ENCODE measurements around the gene RO60.

The RO60 gene

DNA sequence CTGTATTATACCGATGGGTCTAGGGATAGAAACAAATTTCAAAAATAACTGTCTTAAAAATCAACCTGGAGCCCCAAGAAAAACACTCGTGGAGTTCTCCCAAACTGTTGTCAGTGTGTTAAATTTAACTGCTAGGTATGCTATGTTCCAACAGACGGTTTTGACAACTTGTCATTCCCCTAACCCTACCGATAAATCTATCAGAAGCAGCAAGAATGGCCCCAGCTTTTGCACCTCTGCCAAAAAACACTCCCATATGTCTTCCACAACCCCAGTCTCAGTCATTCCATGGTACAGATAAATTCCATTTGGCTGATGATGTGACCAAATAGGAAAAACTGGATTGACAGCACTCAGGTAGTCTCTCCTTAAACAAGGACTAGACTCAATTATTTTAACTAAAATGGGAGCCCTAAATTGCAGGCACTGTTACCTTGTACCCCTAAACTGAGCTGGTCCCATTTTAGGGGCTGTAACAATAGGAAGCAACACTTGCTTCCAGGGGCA is 5.2 kb upstream of the RO60 start:
- H3K9me2 ChIP-seq (ENCODE audit: low read depth, low read length) = no peaks in the 10 kb centered on the region
- no peaks in the 10 kb centered on the region for H4K20me1 ChIP-seq (ENCODE audit: insufficient read depth, low read length)
- no peak overlapping the region for H2AFZ ChIP-seq (ENCODE audit: low read length)
- H3K27me3 ChIP-seq (ENCODE audit: insufficient read depth, low read length) = no peaks in the 10 kb centered on the region
- no peak overlapping the region for H3K4me2 ChIP-seq (ENCODE audit: low read length)
- no peaks in the 10 kb centered on the region for H3K9me3 ChIP-seq (ENCODE audit: low read length)
- peaks cover 37% of the 10 kb centered on the region for H3K36me3 ChIP-seq (ENCODE audit: insufficient read depth, low read length)
- 0 out of 2 replicates have a peak, but pooled peaks cover 4% of the 10 kb centered on the region for H3F3A ChIP-seq (ENCODE audit: insufficient read depth, low read length)
- H3K4me3 ChIP-seq (ENCODE audit: low read depth, low read length, poor library complexity, severe bottlenecking) = no peak overlapping the region
- no peak overlapping the region for H3K9ac ChIP-seq (ENCODE audit: low read length)
- H3K4me1 ChIP-seq (ENCODE audit: insufficient read depth, low read length, severe bottlenecking) = peaks cover 42% of the 10 kb centered on the region
- no peak for TF ChIP-seq EZH2 (IDR thresholded peaks at IDR 0.05; ENCODE audit: borderline replicate concordance, low read length)
- TF ChIP-seq, protein P1, sequence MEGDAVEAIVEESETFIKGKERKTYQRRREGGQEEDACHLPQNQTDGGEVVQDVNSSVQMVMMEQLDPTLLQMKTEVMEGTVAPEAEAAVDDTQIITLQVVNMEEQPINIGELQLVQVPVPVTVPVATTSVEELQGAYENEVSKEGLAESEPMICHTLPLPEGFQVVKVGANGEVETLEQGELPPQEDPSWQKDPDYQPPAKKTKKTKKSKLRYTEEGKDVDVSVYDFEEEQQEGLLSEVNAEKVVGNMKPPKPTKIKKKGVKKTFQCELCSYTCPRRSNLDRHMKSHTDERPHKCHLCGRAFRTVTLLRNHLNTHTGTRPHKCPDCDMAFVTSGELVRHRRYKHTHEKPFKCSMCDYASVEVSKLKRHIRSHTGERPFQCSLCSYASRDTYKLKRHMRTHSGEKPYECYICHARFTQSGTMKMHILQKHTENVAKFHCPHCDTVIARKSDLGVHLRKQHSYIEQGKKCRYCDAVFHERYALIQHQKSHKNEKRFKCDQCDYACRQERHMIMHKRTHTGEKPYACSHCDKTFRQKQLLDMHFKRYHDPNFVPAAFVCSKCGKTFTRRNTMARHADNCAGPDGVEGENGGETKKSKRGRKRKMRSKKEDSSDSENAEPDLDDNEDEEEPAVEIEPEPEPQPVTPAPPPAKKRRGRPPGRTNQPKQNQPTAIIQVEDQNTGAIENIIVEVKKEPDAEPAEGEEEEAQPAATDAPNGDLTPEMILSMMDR (IDR thresholded peaks at IDR 0.05; ENCODE audit: low read length) = no peak
- H3K79me2 ChIP-seq (ENCODE audit: insufficient read depth, low read length) = peaks cover 77% of the 10 kb centered on the region
- H3K27ac ChIP-seq (ENCODE audit: low read depth, low read length, poor library complexity, severe bottlenecking) = no peak overlapping the region

DNA sequence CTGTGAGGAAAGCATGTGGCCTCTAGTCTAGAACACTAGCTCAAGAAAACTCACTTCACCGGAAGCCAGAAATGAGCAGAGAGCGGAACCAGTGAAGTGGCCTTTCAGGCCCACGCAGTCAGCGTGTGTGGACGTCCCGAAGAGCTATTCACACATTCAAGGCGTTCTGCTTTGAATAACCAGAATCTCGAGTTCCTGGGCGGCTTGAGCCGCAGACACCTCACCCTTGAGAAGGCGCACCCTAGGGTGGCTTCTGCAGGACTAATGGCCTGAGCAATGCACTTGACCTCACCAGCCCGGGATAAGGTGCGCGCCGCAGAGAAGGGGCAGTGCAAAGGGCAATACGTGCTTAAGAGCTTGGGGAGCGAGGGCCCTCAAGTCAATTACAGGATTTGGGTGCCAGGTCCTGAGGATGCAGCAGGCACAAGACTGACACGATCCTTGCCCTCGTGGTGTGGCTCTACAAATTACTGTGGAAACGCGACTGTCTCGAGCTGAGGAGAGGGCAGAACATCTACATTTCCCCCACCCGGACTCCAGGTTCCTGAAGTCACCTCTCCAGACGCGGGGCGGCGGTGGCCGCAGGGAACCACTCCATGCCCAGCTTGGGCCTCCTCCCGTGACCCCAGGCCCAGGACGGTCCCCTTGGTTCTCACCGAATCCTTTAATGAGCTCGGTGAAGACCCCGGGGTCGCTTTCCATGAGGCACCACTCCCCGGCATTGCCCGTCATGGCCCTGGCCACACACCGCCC is 707 bp upstream of the RO60 start:
- no peak for TF ChIP-seq EZH2 (IDR thresholded peaks at IDR 0.05; ENCODE audit: borderline replicate concordance, low read length)
- TF ChIP-seq, protein P1 (IDR thresholded peaks at IDR 0.05; ENCODE audit: low read length) = no peak
- Histone ChIP-seq H3K27me3 (ENCODE audit: insufficient read depth, low read length) (no peaks in the 10 kb centered on the region), H3K4me3 (ENCODE audit: low read depth, low read length, poor library complexity, severe bottlenecking) (peak overlapping the region; percentile 90), H3K4me1 (ENCODE audit: insufficient read depth, low read length, severe bottlenecking) (peaks cover 55% of the 10 kb centered on the region), H3K4me2 (ENCODE audit: low read length) (peak overlapping the region; percentile 89), H2AFZ (ENCODE audit: low read length) (no peak overlapping the region), H3K9ac (ENCODE audit: low read length) (peak overlapping the region; percentile 92), H3K79me2 (ENCODE audit: insufficient read depth, low read length) (peaks cover 95% of the 10 kb centered on the region), H3F3A (ENCODE audit: insufficient read depth, low read length) (0 out of 2 replicates have a peak, but pooled peaks cover 4% of the 10 kb centered on the region), H4K20me1 (ENCODE audit: insufficient read depth, low read length) (no peaks in the 10 kb centered on the region), H3K36me3 (ENCODE audit: insufficient read depth, low read length) (peaks cover 31% of the 10 kb centered on the region), H3K9me3 (ENCODE audit: low read length) (no peaks in the 10 kb centered on the region), H3K9me2 (ENCODE audit: low read depth, low read length) (no peaks in the 10 kb centered on the region), H3K27ac (ENCODE audit: low read depth, low read length, poor library complexity, severe bottlenecking) (peak overlapping the region; percentile 80)

DNA sequence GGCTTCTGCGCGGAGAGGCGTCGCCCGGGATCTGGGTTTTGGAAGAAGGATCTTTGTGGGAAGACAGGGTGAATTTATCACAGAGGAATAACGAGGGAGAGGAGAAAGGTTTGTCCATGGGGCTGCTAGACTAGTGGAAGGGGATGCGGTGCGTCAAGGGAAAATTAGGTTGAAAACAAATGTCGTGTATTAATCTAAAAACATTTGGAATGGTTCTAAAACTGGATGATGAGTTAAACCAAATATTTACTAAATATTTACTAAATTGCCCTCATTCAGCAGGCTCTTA is 647 bp downstream of the RO60 start:
- Histone ChIP-seq H3K27ac (ENCODE audit: low read depth, low read length, poor library complexity, severe bottlenecking) (peak overlapping the region; percentile 80), H3K36me3 (ENCODE audit: insufficient read depth, low read length) (peaks cover 24% of the 10 kb centered on the region), H4K20me1 (ENCODE audit: insufficient read depth, low read length) (no peaks in the 10 kb centered on the region), H3F3A (ENCODE audit: insufficient read depth, low read length) (0 out of 2 replicates have a peak, but pooled peaks cover 4% of the 10 kb centered on the region), H3K4me3 (ENCODE audit: low read depth, low read length, poor library complexity, severe bottlenecking) (peak overlapping the region; percentile 90), H3K9me2 (ENCODE audit: low read depth, low read length) (no peaks in the 10 kb centered on the region), H3K9me3 (ENCODE audit: low read length) (no peaks in the 10 kb centered on the region), H3K79me2 (ENCODE audit: insufficient read depth, low read length) (peaks cover 93% of the 10 kb centered on the region), H3K27me3 (ENCODE audit: insufficient read depth, low read length) (no peaks in the 10 kb centered on the region), H3K4me2 (ENCODE audit: low read length) (peak overlapping the region; percentile 89), H2AFZ (ENCODE audit: low read length) (no peak overlapping the region), H3K4me1 (ENCODE audit: insufficient read depth, low read length, severe bottlenecking) (peaks cover 42% of the 10 kb centered on the region), H3K9ac (ENCODE audit: low read length) (peak overlapping the region; percentile 92)
- TF ChIP-seq, protein P1 (IDR thresholded peaks at IDR 0.05; ENCODE audit: low read length) = no peak
- TF ChIP-seq EZH2 (IDR thresholded peaks at IDR 0.05; ENCODE audit: borderline replicate concordance, low read length) = no peak
